HG03159 (cell line): ENCODE data around the gene DPH1.

Experiments
- ATAC-seq: cut with Tn5 transposase; IDR thresholded peaks from one replicate; pipeline ENCODE4 v1.9.1; 2021; ENCODE audit warnings: mild to moderate bottlenecking, moderate library complexity; ENCODE audit not compliant: unreplicated experiment

The DPH1 gene

GRCh38 chr17:2048805-2049204, 18.9 kb downstream of the DPH1 start:
- ATAC-seq = no peak

- ATAC-seq = peak; percentile 50
Observed at GRCh38 chr17:2049333-2050299, 19.7 kb downstream of the DPH1 start.

- peak; percentile 5 for ATAC-seq
Observed at GRCh38 chr17:2050300-2051060, 20.5 kb downstream of the DPH1 start.

GRCh38 chr17:2051061-2051932, 21.3 kb downstream of the DPH1 start:
- ATAC-seq = no peak

- no peak for ATAC-seq
Observed at GRCh38 chr17:2051933-2052559, 22.1 kb downstream of the DPH1 start.

GRCh38 chr17:2053380-2054261, 23.7 kb downstream of the DPH1 start:
- no peak for ATAC-seq

- ATAC-seq = no peak
Observed at GRCh38 chr17:2054262-2054511, 24.2 kb downstream of the DPH1 start.

- peak; percentile 33 for ATAC-seq
Observed at GRCh38 chr17:2054512-2055291, 24.7 kb downstream of the DPH1 start, which contains the start of gene HIC1. Gene HIC1 (plus strand): TSS chr17:2055103. CDS start chr17:2056691, 1,588 bp downstream.

GRCh38 chr17:2055292-2056205, 25.6 kb downstream of the DPH1 start:
- ATAC-seq = peak; percentile 13

GRCh38 chr17:2056206-2057174, 26.5 kb downstream of the DPH1 start:
- no peak for ATAC-seq

- no peak for ATAC-seq
Observed at GRCh38 chr17:2057175-2057759, 27.3 kb downstream of the DPH1 start.

GRCh38 chr17:2057760-2058585, 28.0 kb downstream of the DPH1 start:
- ATAC-seq = no peak

- ATAC-seq = no peak
Observed at GRCh38 chr17:2058586-2059546, 28.9 kb downstream of the DPH1 start.
